ENCODE results near the gene RSKR. TPM values are rescaled to one million over a fixed set of nuclear protein-coding genes. Genes with fewer than 3 reads are reported as not detected.
A peak's percentile ranks its signal among the peaks of the same experiment; 100 is the strongest.

Gene RSKR
- total RNA-seq, 1 experiment from 2014 or later, result 25.8 TPM

DNA sequence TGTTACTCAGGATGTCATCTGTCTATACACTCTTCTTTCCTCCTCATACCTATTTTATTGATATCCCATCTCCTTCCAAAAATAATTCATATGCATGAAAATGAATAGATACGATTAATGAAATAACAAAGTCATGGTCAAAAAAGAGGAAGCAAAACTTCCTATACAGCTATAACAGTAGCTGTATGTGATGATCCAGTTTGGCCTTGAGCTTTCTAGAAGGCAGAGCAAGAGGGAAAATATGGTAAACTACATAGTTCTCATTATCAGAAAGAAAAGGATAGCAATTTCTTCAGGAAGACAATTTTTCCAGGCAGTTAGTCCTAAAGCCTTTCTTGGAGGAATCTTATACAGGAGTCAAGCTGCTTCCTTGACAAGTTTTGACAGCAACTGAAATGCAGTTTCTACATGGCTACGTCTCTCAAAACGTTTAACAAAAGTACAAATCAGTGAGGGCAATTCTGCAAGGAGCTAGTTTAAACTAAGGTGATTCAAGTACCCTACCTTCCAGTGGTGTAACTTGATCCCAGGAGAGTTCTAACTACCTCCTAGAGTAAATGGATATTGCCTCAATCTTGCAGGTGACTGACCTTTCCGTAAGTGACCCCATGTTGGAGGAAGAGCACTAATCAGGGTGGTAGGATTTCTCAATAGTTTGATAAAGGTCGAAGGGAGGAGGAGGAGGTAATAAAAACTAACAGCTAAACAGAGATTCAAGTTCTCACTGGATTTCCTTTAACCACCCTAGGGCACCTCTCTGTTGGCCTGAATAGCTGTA, 16.2 kb downstream of the RSKR start:
- H4K5ac ChIP-seq (ENCODE audit: insufficient read length, low read depth, low read length), result no peak overlapping the region

More for the DNA sequence above, 16.2 kb downstream of the RSKR start:
- Histone ChIP-seq H3K4ac (ENCODE audit: low read depth, low read length) (no peak overlapping the region), H3K23ac (ENCODE audit: insufficient read length, low read depth, low read length) (no peak overlapping the region), H3K18ac (ENCODE audit: insufficient read length, low read depth, low read length) (no peak overlapping the region), H3K4me2 (ENCODE audit: insufficient read depth, insufficient read length, low read length) (peak overlapping the region; percentile 74), H4K91ac (ENCODE audit: insufficient read length, low read depth, low read length) (no peak overlapping the region), H4K20me1 (ENCODE audit: control insufficient read depth, insufficient read depth, insufficient read length) (no peaks in the 10 kb centered on the region), H3K14ac (ENCODE audit: insufficient read depth, low read length) (no peak overlapping the region), H3K9me3 (ENCODE audit: control insufficient read depth, low read depth, low read length) (no peaks in the 10 kb centered on the region), H4K8ac (replicated peaks; ENCODE audit: insufficient read length, low read depth, low read length) (no peak overlapping the region), H2BK5ac (ENCODE audit: insufficient read length, low read length) (no peak overlapping the region), H2BK120ac (ENCODE audit: low read depth, low read length, poor library complexity, severe bottlenecking) (no peak overlapping the region), H2BK20ac (ENCODE audit: low read depth, low read length, poor library complexity, severe bottlenecking) (no peak overlapping the region), H3K23me2 (ENCODE audit: insufficient read length, low read depth, low read length, poor library complexity, severe bottlenecking) (peaks cover 12% of the 10 kb centered on the region), H2AK5ac (ENCODE audit: insufficient read length, low read length) (no peak overlapping the region), H3K79me2 (ENCODE audit: insufficient read depth, low read length) (no peaks in the 10 kb centered on the region; the same call in 1 of the 2 replicates), H3K27me3 (ENCODE audit: insufficient read depth, low read length) (no peaks in the 10 kb centered on the region), H2BK15ac (ENCODE audit: low read depth, low read length) (no peak overlapping the region), H3K56ac (ENCODE audit: insufficient read length, low read depth, low read length) (no peak overlapping the region), H3K79me1 (ENCODE audit: insufficient read depth, low read depth, low read length, poor library complexity, severe bottlenecking) (no peaks in the 10 kb centered on the region), H2AFZ (ENCODE audit: low read length) (no peak overlapping the region), H3K9ac (ENCODE audit: extremely low read depth, insufficient read length, low read length) (peak overlapping the region; percentile 84), H3K27ac (ENCODE audit: insufficient read length, low read depth, low read length) (no peak overlapping the region), H2BK12ac (ENCODE audit: insufficient read length, low read depth, low read length) (no peak overlapping the region), H3T11ph (ENCODE audit: low read length) (no peak overlapping the region), H3K4me1 (ENCODE audit: insufficient read depth, low read length) (no peaks in the 10 kb centered on the region)
- DNase-seq, result no peak
- Mint-ChIP-seq H3K4me3 (peak overlapping the region; percentile 94 to 97), H3K36me3 (ENCODE audit: insufficient read depth in 1 of 3, low read depth in 3 of 3) (peaks cover 12 to 29% (median 28%) of the 10 kb centered on the region in 3 experiments; a peak in 6 of 7 replicates), H3K9me3 (no peaks in the 10 kb centered on the region), H3K27ac (peak overlapping the region in 2 of 3 experiments; percentile 99; a peak in 6 of 7 replicates), H3K4me1 (peaks cover 16% of the 10 kb centered on the region in 2 experiments), H3K27me3 (ENCODE audit: low read depth) (no peaks in the 10 kb centered on the region)
- WGBS (ENCODE audit: extremely low coverage, insufficient read length, low lambda C conversion rate), result no CpG with 5 or more reads among the region's 5 CpGs
- TF ChIP-seq CTCF (conservative IDR thresholded peaks at IDR 0.05), result no peak
